Activated CD8-positive, alpha-beta memory T cell treated with anti-CD3 and anti-CD28 coated beads, Interleukin-2, amount 10 ng/mL, durations not matched to agents 7 days and 5 days (primary cell): Measurements from ENCODE around the gene TNRC6C. TPM values are rescaled to one million over a fixed set of nuclear protein-coding genes. Genes with fewer than 3 reads are reported as not detected.
"Not testable (repeated sequence)": the region's sequence is repeated elsewhere in the genome, so short reads cannot be mapped to it uniquely, and the experiment has no call there.

ENCODE experiments used
- ATAC-seq: fragments of 150-1000 bp; cut with Tn5 transposase; one replicate; pipeline ENCODE4 v1.10.0; 2021; ENCODE audit warnings: moderate library complexity
- CTCF ChIA-PET: fragments of 350-600 bp; sonication (Branson Sonifier 250); formaldehyde crosslinking; loops from one replicate; lab custom pipeline; 2021; ENCODE audit warnings: antibody characterized with exemption; lab: Charles Lee
- DNase-seq: peaks from one replicate; pipeline ENCODE4 v3.0.0-alpha.2; 2020
- H3K27ac Mint-ChIP-seq: one replicate; pipeline ENCODE4 v1.8.0; 2021; ENCODE audit warnings: mild to moderate bottlenecking, mixed read lengths
- H3K27me3 Mint-ChIP-seq: one replicate; pipeline ENCODE4 v1.8.0; 2021; ENCODE audit warnings: mixed read lengths
- H3K36me3 Mint-ChIP-seq: one replicate; pipeline ENCODE4 v1.8.0; 2021; ENCODE audit warnings: mild to moderate bottlenecking, mixed read lengths
- H3K4me1 Mint-ChIP-seq: one replicate; pipeline ENCODE4 v1.8.0; 2021; ENCODE audit warnings: mixed read lengths
- H3K4me3 Mint-ChIP-seq: one replicate; pipeline ENCODE4 v1.8.0; 2021; ENCODE audit warnings: mild to moderate bottlenecking, moderate library complexity, mixed read lengths
- H3K9me3 Mint-ChIP-seq: one replicate; pipeline ENCODE4 v1.8.0; 2022; ENCODE audit warnings: low read depth, mixed read lengths
- total RNA-seq, 2 experiments: library from RNA; stranded (reverse); gene quantifications; one replicate each; pipeline ENCODE4 v1.2.3, GENCODE V29; 2021

Gene TNRC6C
- total RNA-seq, 2 experiments from 2014 or later = 24.9 to 39.3 TPM

- peak; percentile 54 for DNase-seq
- Mint-ChIP-seq H3K9me3 (no peaks in the 10 kb centered on the region), H3K27ac (peak overlapping the region; percentile 75), H3K36me3 (peaks cover 9% of the 10 kb centered on the region), H3K27me3 (peaks cover 20% of the 10 kb centered on the region), H3K4me1 (peaks cover 49% of the 10 kb centered on the region), H3K4me3 (peak overlapping the region; percentile 80)
- CTCF ChIA-PET = interaction anchor here (0.7 kb wide), 1 partner anchor 116 kb away, joined by 3 read pairs; no protein-coding TSS in a partner anchor
- ATAC-seq = no peak
These were observed 1.5 kb downstream of the TNRC6C start for GRCh38 chr17:77959926-77960521.

- Mint-ChIP-seq H3K4me1 (peaks cover 51% of the 10 kb centered on the region), H3K4me3 (no peak overlapping the region), H3K27me3 (peaks cover 5% of the 10 kb centered on the region), H3K27ac (no peak overlapping the region), H3K9me3 (no peaks in the 10 kb centered on the region), H3K36me3 (peaks cover 9% of the 10 kb centered on the region)
- CTCF ChIA-PET = interaction anchor here (2.2 kb wide), 1 partner anchor 52 kb away, joined by 10 read pairs; no protein-coding TSS in a partner anchor
- DNase-seq (no peak), ATAC-seq (no peak)
These were observed 3.2 kb downstream of the TNRC6C start for GRCh38 chr17:77961741-77962140.

DNA sequence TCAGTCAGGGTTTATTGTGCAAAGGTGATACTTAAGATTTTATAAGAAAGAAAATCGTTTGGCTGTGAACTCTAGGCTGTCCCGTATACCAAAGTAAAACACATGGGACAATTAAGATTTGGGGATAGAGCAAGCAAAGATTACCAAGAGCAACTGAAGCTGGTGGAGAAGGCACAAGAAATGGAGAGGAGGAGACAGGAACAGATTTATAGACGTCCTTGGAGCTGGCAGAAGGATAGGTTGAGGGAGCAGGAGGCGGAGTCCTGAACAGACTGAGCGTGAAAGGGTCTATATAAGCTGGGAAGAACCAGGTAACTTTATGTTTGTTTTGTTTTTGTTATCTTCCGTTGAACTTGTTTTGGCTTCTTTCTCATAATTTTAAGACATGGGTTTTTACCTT is 3.8 kb downstream of the TNRC6C start:
- H3K36me3 Mint-ChIP-seq = peaks cover 9% of the 10 kb centered on the region
- peaks cover 47% of the 10 kb centered on the region for H3K4me1 Mint-ChIP-seq
- H3K27ac Mint-ChIP-seq = no peak overlapping the region
- DNase-seq (no peak), ATAC-seq (no peak)
- H3K27me3 Mint-ChIP-seq = no peaks in the 10 kb centered on the region
- CTCF ChIA-PET = interaction anchor here (0.6 to 2.2 kb wide), 4 partner anchors 14 to 705 kb away, joined by 3 to 10 read pairs (median 3); no protein-coding TSS in a partner anchor
- H3K4me3 Mint-ChIP-seq = no peak overlapping the region
- H3K9me3 Mint-ChIP-seq = no peaks in the 10 kb centered on the region

DNA sequence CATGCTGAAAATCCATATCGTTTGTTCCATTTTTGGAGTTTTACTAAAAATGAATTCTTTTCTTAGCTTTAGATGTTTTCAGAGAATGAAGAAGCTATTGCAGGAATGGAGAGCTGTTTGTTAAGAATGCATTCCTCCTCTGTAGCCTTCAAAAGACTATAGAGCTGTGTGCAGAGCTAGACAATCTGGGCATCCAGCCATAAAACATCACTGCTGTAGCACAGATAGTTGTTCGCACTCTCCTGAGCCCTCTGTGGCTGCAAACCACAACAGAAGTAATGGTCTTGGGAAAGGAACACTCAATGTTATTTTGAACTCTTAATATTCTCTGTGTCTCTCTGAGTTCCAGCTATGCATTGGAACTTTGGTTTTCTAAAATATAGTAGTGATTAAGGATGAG is 4.9 kb downstream of the TNRC6C start:
- ATAC-seq (no peak), DNase-seq (no peak)
- Mint-ChIP-seq H3K4me1 (peaks cover 44% of the 10 kb centered on the region), H3K9me3 (no peaks in the 10 kb centered on the region), H3K27me3 (no peaks in the 10 kb centered on the region), H3K36me3 (peaks cover 9% of the 10 kb centered on the region), H3K27ac (no peak overlapping the region), H3K4me3 (no peak overlapping the region)
- CTCF ChIA-PET = interaction anchor here (0.9 to 2.2 kb wide), 5 partner anchors 10 to 165 kb away, joined by 3 to 10 read pairs (median 3); no protein-coding TSS in a partner anchor

DNA sequence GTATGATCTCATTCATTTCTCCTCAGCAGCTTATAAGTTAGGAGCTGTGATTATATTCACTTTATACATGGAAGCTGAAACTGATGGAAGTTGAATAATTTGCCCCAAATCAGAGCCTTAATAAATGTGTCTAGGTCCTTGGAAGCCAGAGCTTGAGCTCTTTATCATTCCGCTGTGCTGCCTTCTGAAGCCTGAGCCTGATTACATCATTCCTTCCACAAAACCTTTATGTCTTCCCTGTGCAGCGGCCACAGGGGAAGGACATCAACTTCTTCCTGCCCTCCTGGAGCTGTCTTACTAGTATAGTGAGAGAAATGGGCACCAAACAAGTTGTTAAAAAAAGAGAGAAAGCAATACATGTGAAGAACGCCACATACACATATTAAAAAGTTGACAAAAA is 6.8 kb downstream of the TNRC6C start:
- DNase-seq = no peak
- H3K27me3 Mint-ChIP-seq = no peaks in the 10 kb centered on the region
- no peaks in the 10 kb centered on the region for H3K9me3 Mint-ChIP-seq
- H3K27ac Mint-ChIP-seq = no peak overlapping the region
- peaks cover 10% of the 10 kb centered on the region for H3K36me3 Mint-ChIP-seq
- peaks cover 38% of the 10 kb centered on the region for H3K4me1 Mint-ChIP-seq
- ATAC-seq = no peak
- H3K4me3 Mint-ChIP-seq = no peak overlapping the region
- CTCF ChIA-PET = interaction anchor here (1.2 to 1.9 kb wide), 3 partner anchors 8 to 49 kb away, joined by 3 to 6 read pairs (median 3); no protein-coding TSS in a partner anchor

DNA sequence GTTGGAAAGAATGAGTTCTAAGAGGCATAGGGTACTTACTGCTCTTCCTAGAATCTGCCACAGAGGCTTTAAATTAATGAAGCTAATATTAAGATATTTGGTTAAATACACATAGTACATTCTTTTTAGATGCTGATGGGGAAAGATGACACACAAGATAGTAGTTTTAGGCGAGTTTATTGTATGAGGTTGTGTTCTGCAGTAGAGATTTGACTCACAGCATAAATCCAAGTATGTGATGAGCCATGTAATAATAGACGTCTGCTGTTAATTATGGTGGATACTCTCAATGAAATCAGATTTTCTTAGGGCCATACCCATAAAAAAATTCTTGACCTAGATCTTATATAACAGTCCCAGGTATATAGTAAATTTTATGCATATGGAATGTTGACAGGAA is 8.0 kb downstream of the TNRC6C start:
- CTCF ChIA-PET = interaction anchor here (1.9 kb wide), 1 partner anchor 47 kb away, joined by 6 read pairs; no protein-coding TSS in a partner anchor
- no peaks in the 10 kb centered on the region for H3K27me3 Mint-ChIP-seq

DNA sequence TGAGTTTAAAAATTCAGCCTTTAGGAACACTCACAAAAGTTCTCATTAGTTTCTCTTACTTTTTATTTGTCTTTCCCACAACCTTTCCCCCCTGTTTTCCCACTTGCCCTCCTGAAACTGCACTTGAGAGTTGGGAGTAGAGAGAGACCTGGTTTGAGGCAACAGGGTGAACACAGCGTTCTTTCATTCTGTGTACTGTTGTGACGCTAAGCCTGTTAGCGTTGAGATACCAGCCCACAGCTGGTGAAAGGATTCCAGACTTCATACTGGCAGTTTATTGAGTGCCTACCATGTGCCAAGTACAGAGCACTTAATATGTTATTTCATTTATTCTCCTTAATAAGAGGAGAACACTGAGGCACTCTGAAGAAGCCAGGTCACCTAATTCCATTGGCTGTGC is 10.3 kb downstream of the TNRC6C start:
- CTCF ChIA-PET = no interaction called here
- Mint-ChIP-seq H3K27me3 (no peaks in the 10 kb centered on the region), H3K9me3 (no peaks in the 10 kb centered on the region), H3K36me3 (peaks cover 4% of the 10 kb centered on the region), H3K27ac (no peak overlapping the region), H3K4me3 (no peak overlapping the region), H3K4me1 (peaks cover 14% of the 10 kb centered on the region)
- ATAC-seq (no peak), DNase-seq (no peak)

More for the DNA sequence above, 8.0 kb downstream of the TNRC6C start:
- ATAC-seq (no peak), DNase-seq (no peak)
- H3K4me1 Mint-ChIP-seq = peaks cover 36% of the 10 kb centered on the region
- H3K27ac Mint-ChIP-seq = no peak overlapping the region
- no peak overlapping the region for H3K4me3 Mint-ChIP-seq
- no peaks in the 10 kb centered on the region for H3K9me3 Mint-ChIP-seq
- H3K36me3 Mint-ChIP-seq = peaks cover 8% of the 10 kb centered on the region

GRCh38 chr17:77972271-77972670 is 13.8 kb downstream of the TNRC6C start:
- ATAC-seq, H3K9me3 Mint-ChIP-seq, H3K27ac Mint-ChIP-seq, DNase-seq, H3K36me3 Mint-ChIP-seq, H3K4me3 Mint-ChIP-seq, H3K27me3 Mint-ChIP-seq, H3K4me1 Mint-ChIP-seq: not testable (repeated sequence)
- CTCF ChIA-PET = interaction anchor here (1.0 kb wide), 1 partner anchor 13 kb away, joined by 3 read pairs; no protein-coding TSS in a partner anchor

GRCh38 chr17:77973953-77974352 is 15.4 kb downstream of the TNRC6C start:
- peaks cover 1% of the 10 kb centered on the region for H3K4me1 Mint-ChIP-seq
- CTCF ChIA-PET = interaction anchor here (1.0 kb wide), 1 partner anchor 10 kb away, joined by 3 read pairs; no protein-coding TSS in a partner anchor

DNA sequence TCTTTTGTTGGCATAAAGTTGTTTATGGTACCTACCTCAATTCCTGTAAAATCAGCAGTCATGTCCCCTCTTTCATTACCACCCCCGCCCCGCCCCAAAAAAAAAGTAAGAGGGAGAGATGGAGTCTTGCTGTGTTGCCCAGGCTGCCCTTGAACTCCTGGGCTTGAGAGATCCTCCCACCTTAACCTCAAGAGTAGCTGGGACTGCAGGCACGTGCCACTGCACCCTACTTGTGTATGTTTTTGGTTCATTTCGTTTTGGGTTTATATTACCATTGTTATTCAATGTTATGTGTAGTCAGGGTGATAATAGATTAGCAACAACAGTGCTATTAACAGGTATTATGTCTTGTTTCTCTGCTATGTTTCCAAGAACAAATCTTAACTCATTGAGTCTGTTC is 15.9 kb downstream of the TNRC6C start:
- DNase-seq = no peak
- peaks cover 1% of the 10 kb centered on the region for H3K4me1 Mint-ChIP-seq
- no peak overlapping the region for H3K27ac Mint-ChIP-seq
- H3K36me3 Mint-ChIP-seq = peaks cover 5% of the 10 kb centered on the region
- ATAC-seq = no peak
- H3K9me3 Mint-ChIP-seq = no peaks in the 10 kb centered on the region
- no peaks in the 10 kb centered on the region for H3K27me3 Mint-ChIP-seq
- no peak overlapping the region for H3K4me3 Mint-ChIP-seq
- CTCF ChIA-PET = no interaction called here

More at GRCh38 chr17:77973953-77974352, 15.4 kb downstream of the TNRC6C start:
- no peak overlapping the region for H3K4me3 Mint-ChIP-seq
- DNase-seq (no peak), ATAC-seq (no peak)
- no peaks in the 10 kb centered on the region for H3K9me3 Mint-ChIP-seq
- no peak overlapping the region for H3K27ac Mint-ChIP-seq
- H3K27me3 Mint-ChIP-seq = no peaks in the 10 kb centered on the region
- peaks cover 4% of the 10 kb centered on the region for H3K36me3 Mint-ChIP-seq

GRCh38 chr17:77982430-77982829 is 23.9 kb downstream of the TNRC6C start:
- ATAC-seq, H3K4me1 Mint-ChIP-seq, H3K27ac Mint-ChIP-seq, DNase-seq, H3K27me3 Mint-ChIP-seq, H3K4me3 Mint-ChIP-seq, CTCF ChIA-PET, H3K9me3 Mint-ChIP-seq: not testable (repeated sequence)
- peaks cover 21% of the 10 kb centered on the region for H3K36me3 Mint-ChIP-seq

GRCh38 chr17:77990301-77990700 is 31.8 kb downstream of the TNRC6C start:
- CTCF ChIA-PET = no interaction called here
- Mint-ChIP-seq H3K9me3 (no peaks in the 10 kb centered on the region), H3K27me3 (no peaks in the 10 kb centered on the region), H3K36me3 (peaks cover 4% of the 10 kb centered on the region), H3K4me1 (peaks cover 15% of the 10 kb centered on the region), H3K27ac (no peak overlapping the region), H3K4me3 (no peak overlapping the region)
- ATAC-seq (no peak), DNase-seq (no peak)

DNA sequence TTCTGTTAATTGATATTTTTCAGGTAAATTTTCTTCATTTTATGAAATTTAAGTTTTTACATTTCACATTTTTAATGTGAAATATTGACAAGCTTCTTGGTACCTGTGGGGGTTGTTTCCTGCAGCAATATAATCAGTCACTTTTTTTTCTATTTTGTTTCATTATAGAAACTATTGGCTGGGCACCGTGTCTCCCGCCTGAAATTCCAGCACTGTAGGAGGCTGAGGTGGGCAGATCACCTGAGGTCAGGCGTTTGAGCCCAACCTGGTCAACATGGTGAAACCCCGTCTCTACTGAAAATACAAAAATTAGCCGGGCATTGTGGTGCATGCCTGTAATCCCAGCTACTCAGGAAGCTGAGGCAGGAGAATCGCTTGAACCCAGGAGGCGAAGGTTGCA is 35.2 kb downstream of the TNRC6C start:
- H3K4me1 Mint-ChIP-seq = peaks cover 11% of the 10 kb centered on the region
- H3K36me3 Mint-ChIP-seq, H3K27ac Mint-ChIP-seq, DNase-seq, H3K9me3 Mint-ChIP-seq, ATAC-seq, H3K27me3 Mint-ChIP-seq, H3K4me3 Mint-ChIP-seq: not testable (repeated sequence)
- CTCF ChIA-PET = interaction anchor here (1.7 kb wide), 1 partner anchor 16 kb away, joined by 3 read pairs; no protein-coding TSS in a partner anchor
